ENCODE results near the gene SPACA7. TPM values are rescaled to one million over a fixed set of nuclear protein-coding genes. Genes with fewer than 3 reads are reported as not detected.
"Not testable (repeated sequence)": the region's sequence is repeated elsewhere in the genome, so short reads cannot be mapped to it uniquely, and the experiment has no call there.

SPACA7 gene
- total RNA-seq, 1 donor from 2014 or later = not detected

DNA sequence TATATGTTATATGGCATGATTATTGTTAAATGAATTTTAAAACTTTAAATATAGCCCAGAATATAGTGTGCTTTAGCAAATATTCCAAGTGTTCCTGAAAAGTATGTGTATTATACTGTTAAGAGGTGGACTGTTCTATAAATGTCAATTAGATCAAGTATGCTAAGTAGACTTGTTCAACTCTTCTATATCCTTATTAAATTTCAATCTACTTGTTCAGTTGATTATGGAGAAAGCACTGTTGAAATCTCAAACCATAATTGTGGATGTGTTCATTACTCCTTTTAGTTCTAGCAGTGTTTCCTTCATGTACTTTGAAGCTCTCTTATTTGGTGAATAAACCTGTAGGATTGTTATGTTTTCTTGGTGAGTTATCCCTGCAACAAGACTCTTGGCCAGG, 52.5 kb downstream of the SPACA7 start:
- DNase-seq = no peak

DNA sequence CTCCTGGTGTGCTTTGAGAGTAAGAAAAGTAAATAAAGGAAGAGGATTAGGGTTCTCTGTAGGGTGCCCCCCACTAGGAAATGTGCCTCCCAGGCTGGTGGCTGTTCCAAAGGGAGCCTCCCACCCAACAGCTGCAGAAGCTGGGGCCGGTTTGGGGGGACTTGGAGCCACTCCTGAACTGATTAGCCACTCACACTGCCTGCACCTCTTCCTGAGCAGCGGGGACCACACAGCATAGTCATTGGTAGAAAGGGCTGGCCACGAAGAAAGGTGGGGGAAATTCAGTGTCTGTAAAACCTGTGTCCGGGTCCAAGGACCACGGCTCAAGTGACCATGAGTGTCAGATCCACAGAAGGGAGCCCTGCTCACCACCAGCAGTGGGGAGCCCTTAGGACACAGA, 55.6 kb downstream of the SPACA7 start:
- DNase-seq = no peak

DNA sequence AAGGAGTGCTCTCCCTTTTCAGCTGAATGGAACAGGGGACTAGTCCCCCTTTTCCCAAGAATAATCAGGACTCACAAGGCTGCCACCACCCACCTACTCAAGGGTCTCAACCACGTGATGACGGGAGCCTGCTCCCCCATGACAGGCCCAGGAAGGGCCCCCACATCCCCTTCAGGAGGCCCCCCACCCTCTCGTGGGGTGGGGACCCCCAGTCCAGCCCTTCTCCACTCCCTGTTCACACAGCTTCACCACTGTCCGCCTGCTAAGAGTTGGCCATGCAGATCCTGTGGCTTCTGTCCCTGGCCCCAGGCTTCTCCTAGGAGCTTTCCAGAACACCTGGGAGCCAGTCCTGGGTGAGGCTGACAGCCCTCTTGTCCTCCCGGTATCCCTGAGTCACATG, 56.6 kb downstream of the SPACA7 start:
- not testable (repeated sequence) for DNase-seq

DNA sequence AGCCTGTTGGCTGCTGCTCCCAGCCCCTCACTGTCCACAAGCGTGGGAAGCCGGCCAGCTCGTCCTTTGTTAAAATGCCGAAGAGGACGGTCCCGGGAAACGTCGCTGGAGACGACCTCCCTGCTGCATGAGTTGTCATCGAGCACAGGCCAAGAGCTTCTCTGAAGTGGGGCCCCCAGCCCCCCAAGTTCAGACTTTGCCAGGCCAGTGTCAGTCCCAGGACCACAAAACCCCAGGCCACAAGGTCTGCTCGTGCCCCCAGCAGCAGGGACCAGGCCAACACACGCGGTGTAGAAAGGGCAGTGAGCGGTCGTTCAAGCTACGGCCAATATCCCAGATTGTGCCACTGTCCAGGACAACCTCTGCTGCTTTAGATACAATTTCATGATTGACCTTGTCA, 57.4 kb downstream of the SPACA7 start:
- not testable (repeated sequence) for DNase-seq

DNA sequence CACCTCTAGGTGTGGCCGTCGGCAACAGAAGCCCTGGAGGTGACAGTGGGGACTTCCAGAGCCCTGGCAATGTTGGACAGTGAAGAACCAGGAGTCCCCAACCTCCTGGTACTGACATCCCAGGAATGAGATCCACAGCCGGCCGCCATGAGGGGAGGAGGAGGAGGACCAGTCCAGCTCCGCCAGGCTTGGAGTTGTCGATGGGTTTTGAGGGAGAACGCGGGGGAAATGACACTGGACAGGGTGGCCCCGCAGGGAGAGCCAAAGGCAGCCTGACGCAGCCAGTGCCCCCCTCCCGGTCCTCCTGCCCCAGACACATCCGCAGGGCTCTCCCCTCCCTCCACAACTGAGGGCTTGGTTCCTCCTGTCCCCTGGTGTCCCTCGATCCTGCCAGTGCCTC, 57.9 kb downstream of the SPACA7 start:
- DNase-seq = no peak

DNA sequence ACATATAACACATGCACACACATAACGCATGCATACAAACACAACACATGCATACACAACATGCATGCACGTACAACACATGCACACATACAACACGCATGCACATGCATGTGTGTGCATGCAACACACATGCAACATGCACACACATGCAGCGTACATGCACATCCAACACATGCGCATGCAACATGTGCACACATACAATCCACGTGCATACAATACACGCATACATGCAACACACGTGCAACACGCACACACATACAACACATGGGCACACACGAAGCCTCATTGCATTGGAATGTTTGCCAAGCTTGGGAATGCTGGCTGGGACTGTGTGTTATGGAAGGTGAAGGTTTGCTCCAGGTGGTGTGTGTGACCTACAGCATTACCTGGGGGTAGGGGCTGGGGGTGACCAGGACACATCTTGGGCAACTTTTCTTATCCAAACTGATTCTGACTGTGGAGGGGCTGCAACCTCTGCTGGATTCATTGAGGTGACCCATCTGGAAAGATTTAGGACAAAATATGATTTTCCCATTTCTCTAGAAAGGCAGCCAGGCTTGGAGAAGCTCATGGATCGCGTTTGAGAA, 58.9 kb downstream of the SPACA7 start:
- no peak for DNase-seq

DNA sequence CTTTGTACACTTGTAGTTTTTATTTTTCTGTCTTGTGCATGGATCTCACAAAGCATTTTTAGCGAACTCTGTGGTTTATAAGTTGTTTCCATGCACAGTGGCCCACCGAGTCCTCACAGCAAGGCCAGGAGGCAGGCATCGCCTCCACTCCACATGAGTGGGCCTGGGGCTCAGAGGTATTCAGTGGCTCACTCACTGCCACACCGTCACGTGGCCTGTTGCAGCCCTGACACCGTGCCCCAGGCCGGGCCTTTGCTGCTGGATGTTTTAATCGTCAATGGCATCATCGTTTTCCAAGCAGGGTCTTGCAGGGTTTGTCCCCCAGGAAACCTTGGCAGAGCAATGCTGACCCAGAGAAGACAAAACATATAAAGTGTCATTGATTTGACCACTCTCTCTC, 59.8 kb downstream of the SPACA7 start:
- DNase-seq = no peak

DNA sequence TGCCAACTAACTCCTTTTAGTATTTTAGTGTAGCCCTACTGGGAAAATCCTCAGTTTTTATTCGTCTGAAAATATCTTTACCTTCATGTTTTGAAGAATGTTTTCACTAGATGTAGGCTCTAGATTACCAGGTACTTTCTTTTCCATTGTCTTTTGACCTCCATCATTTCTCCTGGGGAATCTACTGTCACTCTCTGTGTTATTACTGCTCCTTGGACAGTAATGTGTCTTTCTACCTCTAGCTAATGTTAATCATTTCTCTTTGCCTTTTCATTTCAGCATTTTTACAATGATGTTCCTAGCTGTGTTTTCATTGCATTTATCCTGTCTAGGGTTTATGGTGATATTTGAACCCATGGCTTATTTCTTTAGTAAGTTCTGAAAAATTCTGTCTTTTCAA, 61.9 kb downstream of the SPACA7 start:
- no peak for DNase-seq

DNA sequence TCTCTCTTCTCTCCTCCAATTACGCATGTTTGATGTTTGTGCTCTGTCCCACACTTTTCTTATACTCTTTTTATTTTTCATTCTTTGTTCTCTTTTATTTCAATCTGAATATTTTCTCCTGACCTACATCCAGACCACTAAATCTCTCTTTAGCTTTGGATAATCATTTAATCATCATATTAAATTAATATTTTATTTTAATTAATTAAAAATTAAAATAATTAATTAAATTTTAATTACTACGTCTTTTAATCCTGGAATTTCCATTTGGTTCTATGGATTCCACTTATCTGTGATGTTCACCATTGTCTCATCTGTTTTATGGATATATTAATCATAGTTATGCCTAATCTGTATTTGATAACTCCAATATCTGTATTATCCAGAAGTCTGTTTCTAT, 62.4 kb downstream of the SPACA7 start:
- DNase-seq = no peak

DNA sequence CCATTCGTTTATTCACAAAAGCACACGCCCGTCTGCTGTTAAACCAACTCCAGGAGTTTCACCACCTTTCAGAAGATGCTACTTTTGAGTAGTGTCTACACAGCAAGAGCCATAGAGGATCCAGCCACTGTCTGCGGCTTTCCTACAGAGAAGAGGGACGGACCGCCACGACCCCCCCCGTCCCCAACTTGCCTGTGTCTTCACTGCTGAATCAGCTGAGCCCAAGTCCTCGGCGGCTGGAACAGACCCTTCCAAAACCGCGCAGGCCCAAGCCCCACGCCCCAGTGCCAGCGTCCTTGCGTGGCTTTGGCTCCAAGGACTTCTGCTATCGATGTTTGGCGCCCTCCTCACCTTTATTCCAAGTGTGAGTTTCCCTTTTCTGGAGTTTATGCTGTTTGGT, 65.1 kb downstream of the SPACA7 start:
- DNase-seq = no peak

DNA sequence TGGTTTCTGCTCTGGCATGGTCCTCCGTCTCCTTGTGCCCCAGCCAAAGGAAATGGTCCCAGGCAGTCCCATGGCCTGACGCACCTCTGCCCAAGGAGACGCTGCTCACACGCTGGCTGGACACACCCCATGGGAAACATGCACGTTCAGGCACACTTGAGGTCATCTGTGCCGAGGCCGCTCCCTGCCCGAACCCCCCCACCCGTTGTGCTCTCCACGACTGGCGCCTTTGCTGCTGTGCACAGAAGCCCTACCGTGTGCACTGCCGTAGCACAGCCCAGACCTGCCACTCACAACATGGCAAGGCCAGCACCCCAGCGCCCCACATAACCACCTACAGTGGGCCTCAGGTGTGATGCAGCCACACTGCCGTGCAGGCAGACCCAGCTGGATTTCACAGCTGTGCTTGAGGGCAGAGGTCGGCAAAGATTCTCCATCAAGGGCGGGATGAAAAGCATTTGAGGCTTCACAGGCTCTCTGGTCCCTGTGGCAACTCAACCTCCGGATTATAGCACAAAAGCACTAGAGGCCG, 65.7 kb downstream of the SPACA7 start:
- no peak for DNase-seq

DNA sequence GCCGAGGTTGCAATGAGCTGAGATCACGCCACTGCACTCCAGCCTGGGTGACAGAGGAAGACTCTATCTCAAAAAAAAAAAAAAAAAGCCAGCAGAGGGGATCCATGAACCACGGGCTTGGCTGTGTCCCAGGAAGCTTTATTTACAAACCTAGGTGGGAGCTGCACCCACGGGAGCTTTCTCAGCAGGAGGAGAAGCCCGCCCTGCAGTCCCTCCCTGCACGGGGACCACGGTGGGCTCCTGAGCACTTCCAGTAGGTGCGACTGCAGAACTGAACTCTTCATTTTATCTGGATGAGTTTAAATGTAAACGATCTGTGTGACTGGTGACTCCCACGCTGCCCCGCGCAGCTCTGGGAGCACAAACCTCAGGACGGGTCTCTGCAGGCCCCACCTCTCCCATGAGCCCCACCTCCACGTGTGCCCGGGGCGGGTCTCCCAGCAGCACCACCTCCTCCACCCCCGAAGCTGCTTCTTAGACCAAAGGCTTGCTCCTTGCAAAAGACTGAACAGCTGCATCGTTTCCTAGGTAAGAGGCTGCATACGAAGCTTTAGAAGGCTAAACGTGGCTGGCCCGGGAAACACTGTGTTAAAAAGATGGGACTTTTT, 66.4 kb downstream of the SPACA7 start:
- no peak for DNase-seq

DNA sequence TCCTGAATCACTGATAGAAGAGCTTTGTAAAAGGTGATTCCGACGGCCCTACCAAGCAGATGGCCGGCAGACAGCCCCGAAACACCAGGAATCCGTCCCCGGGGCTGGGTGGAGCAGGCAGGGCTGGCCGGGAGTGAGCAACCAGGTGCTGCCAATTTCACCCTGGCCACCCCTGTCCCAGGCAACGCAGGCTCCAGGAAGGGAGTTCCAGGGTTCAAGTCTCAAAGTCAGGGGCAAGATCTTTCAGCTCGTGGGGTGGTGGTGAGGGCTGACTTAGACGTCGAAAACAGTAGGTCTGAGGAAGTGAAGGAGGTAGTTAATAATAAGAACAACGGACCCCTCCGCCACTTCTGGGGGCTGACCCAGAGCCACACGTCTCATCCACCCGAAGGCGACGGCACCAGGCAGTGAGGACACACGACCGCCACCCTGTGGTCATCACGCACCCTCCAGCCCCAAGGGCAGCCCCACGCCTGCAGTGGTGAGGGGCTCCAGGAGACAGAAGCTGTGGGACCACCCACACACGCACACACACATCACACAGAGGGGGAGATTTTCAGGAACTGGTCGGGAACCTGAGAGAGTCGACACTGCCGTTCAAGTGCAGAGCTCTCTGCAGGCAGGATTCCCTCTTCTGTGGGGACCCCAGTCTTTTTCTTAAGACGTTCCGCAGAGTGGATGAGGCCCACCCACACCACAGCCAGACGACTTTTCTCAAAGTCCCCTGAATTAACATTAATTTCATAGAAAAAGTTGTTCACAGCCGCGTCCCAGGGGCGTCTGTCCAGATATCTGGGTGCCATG, 67.2 kb downstream of the SPACA7 start:
- DNase-seq = peak; percentile 33

DNA sequence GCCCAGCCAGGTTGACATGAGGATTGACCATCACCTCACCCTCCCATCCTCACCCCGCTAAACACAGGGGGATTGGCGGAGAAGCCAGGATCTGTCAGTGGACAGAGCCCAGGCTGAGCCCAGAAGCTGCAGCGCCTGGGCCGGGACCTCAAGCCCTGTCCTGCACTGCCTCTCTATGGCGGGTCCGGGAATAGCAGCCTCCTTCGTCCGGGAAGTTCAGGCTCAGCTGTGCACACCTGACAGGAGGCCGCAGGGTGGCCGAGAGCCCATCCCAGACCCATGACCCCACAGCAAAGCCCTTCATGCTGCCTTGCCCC, 67.8 kb downstream of the SPACA7 start:
- peak; percentile 74 for DNase-seq

DNA sequence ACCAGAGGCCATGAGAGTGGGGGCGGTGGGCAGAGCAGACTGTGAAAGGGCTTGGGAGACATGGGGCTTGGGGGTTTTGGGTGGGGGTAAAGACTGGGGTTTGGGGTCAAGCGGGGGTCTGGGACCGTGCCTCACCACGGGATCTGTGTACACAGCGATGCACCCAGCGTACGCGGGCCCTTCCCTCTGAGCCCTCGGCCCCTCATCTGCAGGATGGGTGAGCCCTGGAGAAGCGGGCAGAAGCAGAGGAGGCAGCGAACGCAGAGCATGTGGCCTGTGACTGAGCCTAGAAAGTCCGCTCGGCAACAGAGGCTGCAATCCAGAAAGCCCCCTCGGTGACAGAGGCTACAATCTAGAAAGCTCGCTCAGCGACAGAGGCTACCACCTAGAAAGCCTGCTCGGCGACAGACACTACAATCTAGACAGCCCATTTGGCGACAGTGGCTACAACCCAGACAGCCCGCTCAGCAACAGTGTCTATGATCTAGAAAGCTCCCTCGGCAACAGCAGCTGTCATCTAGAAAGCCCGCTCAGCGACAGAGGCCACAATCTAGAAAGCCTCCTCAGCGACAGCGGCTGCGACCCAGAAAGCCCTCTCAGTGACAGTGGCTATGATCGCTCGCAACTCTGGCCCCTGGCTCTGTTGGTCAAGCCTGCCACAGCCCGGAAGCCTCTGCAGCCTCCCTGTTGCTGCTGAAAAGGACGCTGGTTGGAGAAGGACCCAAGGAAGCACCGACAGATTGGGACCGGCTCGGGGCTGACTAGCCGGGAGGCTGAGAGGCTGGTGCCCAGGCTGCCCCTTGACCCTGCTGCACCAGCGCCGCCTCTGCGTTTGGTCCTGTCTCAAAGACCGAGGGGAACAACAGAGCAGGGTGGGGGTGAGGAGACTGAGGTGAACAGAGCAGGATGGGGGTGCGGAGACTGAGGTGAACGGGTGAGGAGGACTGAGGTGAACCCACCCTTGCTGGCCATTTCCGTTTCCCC, 68.6 kb downstream of the SPACA7 start:
- DNase-seq = no peak

DNA sequence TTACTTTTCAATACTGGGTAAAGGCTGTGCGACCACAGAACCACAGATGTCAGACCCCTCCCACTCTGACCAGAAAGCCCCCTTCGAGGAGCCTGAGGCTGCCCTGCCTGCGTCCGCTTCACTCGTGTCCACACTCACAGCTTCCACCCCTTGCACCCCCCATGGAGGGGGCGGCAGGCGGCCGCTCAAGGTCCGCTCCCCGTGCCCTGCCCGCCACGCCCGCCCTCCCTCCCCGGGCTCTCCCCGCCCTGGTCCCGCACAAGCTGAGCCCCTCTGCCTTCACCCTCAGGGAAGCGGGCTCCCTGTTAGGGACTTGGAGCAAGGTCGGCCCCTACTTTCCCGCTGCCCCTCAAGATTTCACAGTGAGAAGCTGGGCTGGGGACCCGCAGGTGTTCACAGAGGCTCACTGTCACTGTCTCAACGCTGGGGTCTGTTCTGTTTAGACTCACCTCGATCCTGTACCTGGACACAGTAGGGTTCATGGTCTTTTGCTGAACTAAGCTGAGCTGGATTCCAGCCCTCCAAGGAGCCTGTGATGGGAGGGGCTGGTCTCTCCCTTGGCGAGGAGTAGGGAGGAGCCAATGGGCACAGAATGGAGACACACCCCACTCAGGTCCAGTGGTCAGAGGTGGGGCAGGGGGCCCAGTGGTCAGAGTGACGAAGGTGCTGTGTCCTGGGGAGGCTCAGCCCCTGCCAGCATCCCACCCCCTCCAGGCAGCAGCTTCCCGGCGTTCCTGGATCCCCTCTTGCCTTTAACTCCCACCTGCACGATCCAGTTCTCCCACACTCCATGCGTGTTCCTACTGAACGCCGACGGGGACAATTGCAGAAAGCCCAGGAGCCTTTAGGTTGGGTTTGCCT, 69.5 kb downstream of the SPACA7 start:
- no peak for DNase-seq

DNA sequence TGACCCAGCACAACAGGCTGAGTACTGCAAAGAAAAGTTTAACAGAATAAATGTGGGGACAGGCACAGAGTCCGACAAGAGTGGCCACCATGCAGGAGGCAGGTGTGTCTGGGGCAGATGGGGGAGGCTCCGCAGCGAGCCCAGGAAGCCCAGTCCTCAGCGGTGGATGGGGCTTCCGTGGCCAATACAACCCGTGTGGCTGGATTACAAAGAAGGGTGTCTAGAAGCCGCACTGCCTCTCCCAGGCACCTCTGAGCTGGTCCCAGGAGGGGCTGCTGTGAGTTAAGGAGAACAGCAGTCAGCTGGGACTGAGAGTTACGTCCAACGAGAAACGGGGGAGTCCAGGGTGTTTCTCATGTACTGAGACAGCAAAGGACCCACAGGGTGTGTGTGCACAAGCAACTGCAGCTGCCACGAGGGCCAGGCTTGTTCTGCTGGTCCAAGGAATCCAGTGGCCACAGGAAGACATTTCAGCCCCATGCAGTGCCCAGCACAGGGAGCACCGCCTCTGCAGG, 70.2 kb downstream of the SPACA7 start:
- DNase-seq = no peak

DNA sequence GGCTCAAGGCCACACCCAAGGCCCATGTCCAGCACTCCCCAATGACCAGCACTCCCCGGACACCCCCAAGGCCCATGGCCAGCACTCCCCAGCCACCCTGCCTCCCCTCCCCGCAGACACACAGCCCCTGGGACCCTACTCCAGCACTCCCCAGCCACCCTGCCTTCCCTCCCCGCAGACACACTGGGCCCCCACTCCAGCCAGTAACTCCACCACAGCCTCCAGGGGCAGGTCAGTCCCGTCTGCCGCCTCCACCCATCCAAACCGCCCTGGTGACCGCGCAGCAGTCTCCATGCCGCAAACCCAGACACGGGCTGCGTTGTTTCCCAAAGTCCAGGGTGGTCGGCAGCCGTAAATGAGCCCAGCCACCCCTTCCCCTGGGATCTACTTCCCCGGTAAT, 70.7 kb downstream of the SPACA7 start:
- no peak for DNase-seq

DNA sequence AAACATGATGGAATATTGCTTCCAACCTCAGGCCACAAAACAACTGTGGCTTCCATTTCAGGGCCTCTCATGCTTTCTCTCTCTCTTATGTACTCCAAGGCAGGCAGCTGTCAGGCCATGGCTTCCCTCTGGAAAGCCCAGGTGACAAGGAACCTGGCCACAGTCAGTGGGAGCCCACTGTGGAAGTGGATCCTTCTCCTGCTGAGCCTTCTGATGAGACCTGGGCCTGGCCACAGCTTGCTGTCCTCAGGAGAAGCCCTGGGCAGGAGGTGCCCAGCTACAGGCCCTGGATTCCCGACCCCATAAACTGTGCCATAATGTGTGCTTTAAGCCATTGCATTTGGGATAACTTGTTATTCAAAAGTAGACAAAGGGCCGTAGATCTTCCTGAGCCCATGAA, 71.2 kb downstream of the SPACA7 start:
- no peak for DNase-seq

DNA sequence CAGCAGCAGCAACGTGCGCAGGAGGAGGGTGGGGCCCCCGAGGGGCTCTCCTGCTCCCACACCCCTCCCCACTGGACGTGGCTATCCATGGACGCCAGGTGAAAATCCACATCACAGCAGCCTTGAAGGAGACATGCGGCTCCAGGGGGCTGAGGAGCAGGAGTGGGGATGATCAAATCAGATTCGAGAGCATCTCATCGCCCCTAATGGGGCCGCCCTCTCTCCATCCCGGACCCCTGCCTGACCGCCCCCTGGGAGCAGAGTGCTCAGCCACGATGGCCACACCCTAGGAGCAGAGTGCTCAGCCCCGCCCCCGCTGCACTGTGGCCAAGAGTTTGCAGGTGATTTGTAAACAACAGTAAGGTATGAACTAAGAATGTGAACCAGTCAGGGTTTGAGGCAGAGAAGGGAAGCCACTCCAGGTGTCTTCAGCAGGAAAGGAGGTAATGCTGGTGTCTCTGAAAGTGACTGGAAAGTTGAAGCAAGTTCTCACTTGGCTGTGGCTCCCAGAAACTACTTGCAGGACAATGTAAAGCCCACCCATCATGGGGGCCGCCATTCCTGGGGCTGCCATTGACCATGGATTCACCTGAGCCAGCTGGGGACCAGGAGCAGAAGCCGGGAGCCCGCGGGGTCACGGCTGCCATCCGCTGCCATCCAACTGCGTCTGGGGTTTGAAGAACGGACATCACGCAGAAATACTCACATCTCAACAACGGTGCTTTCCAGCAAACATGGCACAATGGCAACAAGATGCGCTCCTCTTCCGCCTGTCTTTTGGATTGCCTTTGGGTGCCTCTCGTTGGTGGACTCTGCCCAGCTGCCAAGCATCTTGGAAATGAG, 71.8 kb downstream of the SPACA7 start:
- DNase-seq = no peak

Measured in dermis blood vessel endothelial cell (primary cell).